Fibroblast of lung (primary cell): ENCODE measurements around the gene PDCD10.

Source experiments
- EZH2 ChIP-seq: IDR thresholded peaks from 2 replicates; pipeline ENCODE4 v1.5.1; 2012; ENCODE audit warnings: low read length, control low read depth, mild to moderate bottlenecking; ENCODE audit errors: missing control alignments
- TF ChIP-seq, protein P1 (sequence below), 2 donors: IDR thresholded peaks in 1 of 2; conservative IDR thresholded peaks in 1 of 2; 1 replicate in 1 of 2; 2 replicates in 1 of 2; pipeline ENCODE4 v1.5.1; 2011 to 2012; ENCODE audit warnings: low read length in 2 of 2, control low read depth in 1 of 2, inconsistent platforms in 1 of 2, low read depth in 1 of 2, mild to moderate bottlenecking in 1 of 2

DNA sequence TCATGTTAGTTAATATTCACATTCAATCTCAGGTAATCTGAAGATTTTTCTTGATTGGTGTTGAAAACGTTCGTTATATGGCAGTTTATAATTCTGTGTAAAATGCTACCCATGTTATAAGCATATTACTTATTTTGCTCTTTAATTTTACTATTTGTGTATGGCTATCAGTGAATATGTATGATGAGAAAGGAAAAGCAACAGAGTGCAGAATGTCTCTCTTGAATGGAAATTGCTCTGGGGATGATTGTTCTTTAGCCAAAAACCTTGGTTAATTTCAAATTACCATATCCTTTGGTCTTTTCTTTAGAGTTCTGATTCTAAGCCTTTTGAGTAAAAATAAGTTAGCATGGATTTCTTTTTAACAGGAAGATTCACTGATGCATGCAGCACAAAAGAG, 3.3 kb upstream of the PDCD10 start:
- TF ChIP-seq, protein P1, sequence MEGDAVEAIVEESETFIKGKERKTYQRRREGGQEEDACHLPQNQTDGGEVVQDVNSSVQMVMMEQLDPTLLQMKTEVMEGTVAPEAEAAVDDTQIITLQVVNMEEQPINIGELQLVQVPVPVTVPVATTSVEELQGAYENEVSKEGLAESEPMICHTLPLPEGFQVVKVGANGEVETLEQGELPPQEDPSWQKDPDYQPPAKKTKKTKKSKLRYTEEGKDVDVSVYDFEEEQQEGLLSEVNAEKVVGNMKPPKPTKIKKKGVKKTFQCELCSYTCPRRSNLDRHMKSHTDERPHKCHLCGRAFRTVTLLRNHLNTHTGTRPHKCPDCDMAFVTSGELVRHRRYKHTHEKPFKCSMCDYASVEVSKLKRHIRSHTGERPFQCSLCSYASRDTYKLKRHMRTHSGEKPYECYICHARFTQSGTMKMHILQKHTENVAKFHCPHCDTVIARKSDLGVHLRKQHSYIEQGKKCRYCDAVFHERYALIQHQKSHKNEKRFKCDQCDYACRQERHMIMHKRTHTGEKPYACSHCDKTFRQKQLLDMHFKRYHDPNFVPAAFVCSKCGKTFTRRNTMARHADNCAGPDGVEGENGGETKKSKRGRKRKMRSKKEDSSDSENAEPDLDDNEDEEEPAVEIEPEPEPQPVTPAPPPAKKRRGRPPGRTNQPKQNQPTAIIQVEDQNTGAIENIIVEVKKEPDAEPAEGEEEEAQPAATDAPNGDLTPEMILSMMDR (conservative IDR thresholded peaks at IDR 0.05 in 1 of 2, IDR thresholded peaks at IDR 0.05 in 1 of 2; ENCODE audit: low read depth in 1 of 2, low read length in 2 of 2): no peak
- TF ChIP-seq EZH2: no peak
